Endothelial cell of umbilical vein (primary cell): ENCODE measurements around the gene METTL24. TPM values are rescaled to one million over a fixed set of nuclear protein-coding genes. Genes with fewer than 3 reads are reported as not detected.

Experiments
- BruUV-seq: library from RNA; stranded (reverse); fragments of 400-500 nt; replicated peaks from 2 replicates; lab custom pipeline; 2021; lab: Mats Ljungman, UMichigan
- CTCF ChIA-PET: fragments of 300-600, 350-600 bp; sonication (Branson Sonifier 250); formaldehyde crosslinking; loops from one replicate; lab custom pipeline; 2021; ENCODE audit warnings: antibody characterized with exemption, inconsistent platforms; lab: Charles Lee
- POLR2A ChIA-PET: fragments of 300-600, 350-600 bp; sonication (Branson Sonifier 250); formaldehyde crosslinking; loops from one replicate; lab custom pipeline; 2021; ENCODE audit warnings: antibody characterized with exemption, inconsistent platforms; lab: Charles Lee
- DNase-seq: peaks from one replicate; pipeline ENCODE4 v3.0.0-alpha.2; 2011; ENCODE audit warnings: low read depth, low spot score
- FAIRE-seq: peaks from 2 replicates; lab custom pipeline; 2011; peaks lifted over from hg19 to GRCh38; lab: Jason Lieb, UNC
- H2AFZ ChIP-seq: 2 replicates; pipeline ENCODE4 v1.6.0; 2012; ENCODE audit warnings: low read depth, low read length, control low read depth, inconsistent platforms
- H3K27ac ChIP-seq: 2 replicates; pipeline ENCODE4 v1.5.1; 2011; ENCODE audit warnings: low read depth, mild to moderate bottlenecking, control low read depth, low read length, moderate library complexity; ENCODE audit not compliant: insufficient read depth
- H3K27me3 ChIP-seq, 2 experiments: 2 replicates each; pipeline versions ENCODE4 v1.6.0 to v1.6.1; 2011; ENCODE audit warnings: low read length in 2 of 2, mixed read lengths in 1 of 2; ENCODE audit not compliant: control insufficient read depth in 2 of 2, insufficient read depth in 2 of 2
- H3K36me3 ChIP-seq, 2 experiments: 2 replicates in 1 of 2; 3 replicates in 1 of 2; pipeline ENCODE4 v1.5.1; 2011; ENCODE audit warnings: low read length in 2 of 2, mild to moderate bottlenecking in 1 of 2, moderate library complexity in 1 of 2; ENCODE audit not compliant: control insufficient read depth in 2 of 2, insufficient read depth in 2 of 2; ENCODE audit errors: extremely low read depth in 1 of 2
- H3K4me1 ChIP-seq: 3 replicates; pipeline ENCODE4 v1.5.1; 2011; ENCODE audit warnings: mild to moderate bottlenecking, low read length; ENCODE audit not compliant: control insufficient read depth, insufficient read depth; ENCODE audit errors: extremely low read depth
- H3K4me2 ChIP-seq: 2 replicates; pipeline ENCODE4 v1.6.1; 2011; ENCODE audit warnings: low read length, control low read depth, mixed read lengths; ENCODE audit not compliant: insufficient read depth
- H3K4me3 ChIP-seq, 3 experiments: fragments of 200-600 bp in 1 of 3; sonication (generic), shearing (Covaris generic) in 1 of 3; replicated peaks in 1 of 3; 2 replicates each; pipeline ENCODE4 v1.5.1; 2011 to 2016; ENCODE audit warnings: control low read depth in 3 of 3, low read length in 3 of 3, mild to moderate bottlenecking in 2 of 3, inconsistent platforms in 1 of 3, low read depth in 1 of 3, moderate library complexity in 1 of 3; ENCODE audit not compliant: insufficient read depth in 1 of 3
- H3K79me2 ChIP-seq: 2 replicates; pipeline ENCODE4 v1.6.0; 2012; ENCODE audit warnings: low read length, inconsistent platforms; ENCODE audit not compliant: control insufficient read depth, insufficient read depth
- H3K9ac ChIP-seq: replicated peaks from 2 replicates; pipeline ENCODE3; 2011; ENCODE audit warnings: low read length, control low read depth; ENCODE audit not compliant: insufficient read depth; ENCODE audit errors: extremely low read depth
- H3K9me1 ChIP-seq: replicated peaks from 3 replicates; pipeline ENCODE4 v1.6.0; 2011; ENCODE audit warnings: mild to moderate bottlenecking, low read length; ENCODE audit not compliant: control insufficient read depth, insufficient read depth; ENCODE audit errors: extremely low read depth
- H3K9me3 ChIP-seq: replicated peaks from 2 replicates; pipeline ENCODE4 v1.5.1; 2012; ENCODE audit warnings: low read length, inconsistent platforms; ENCODE audit not compliant: control insufficient read depth, insufficient read depth
- H4K20me1 ChIP-seq: replicated peaks from 2 replicates; pipeline ENCODE3; 2011; ENCODE audit warnings: mild to moderate bottlenecking, low read length; ENCODE audit not compliant: control insufficient read depth, insufficient read depth; ENCODE audit errors: extremely low read depth
- CTCF ChIP-seq, 2 donors: IDR thresholded peaks; 1 replicate in 1 of 2; 2 replicates in 1 of 2; pipeline ENCODE4 v1.5.1; 2011; ENCODE audit warnings: low read length in 2 of 2, mild to moderate bottlenecking in 2 of 2, moderate library complexity in 2 of 2, control low read depth in 1 of 2, inconsistent platforms in 1 of 2, low read depth in 1 of 2; ENCODE audit not compliant: insufficient read depth in 1 of 2; ENCODE audit errors: extremely low read depth in 1 of 2
- EZH2 ChIP-seq: IDR thresholded peaks from 2 replicates; pipeline ENCODE4 v1.6.1; 2012; ENCODE audit warnings: borderline replicate concordance, low read depth, mild to moderate bottlenecking, moderate library complexity, low read length, inconsistent platforms; ENCODE audit not compliant: severe bottlenecking
- FOS ChIP-seq: IDR thresholded peaks from 2 replicates; pipeline ENCODE4 v1.6.1; 2011; ENCODE audit warnings: mild to moderate bottlenecking, low read length, moderate library complexity, borderline replicate concordance; ENCODE audit not compliant: insufficient read depth
- GATA2 ChIP-seq: IDR thresholded peaks from 2 replicates; pipeline ENCODE4 v1.7.0; 2011; ENCODE audit warnings: low read depth, mild to moderate bottlenecking, moderate library complexity, mixed read lengths, low read length; ENCODE audit not compliant: insufficient read length, insufficient read depth
- JUN ChIP-seq: IDR thresholded peaks from 2 replicates; pipeline ENCODE4 v1.6.1; 2011; ENCODE audit warnings: borderline replicate concordance, low read depth; ENCODE audit not compliant: insufficient read length, insufficient read depth
- MAX ChIP-seq: IDR thresholded peaks from 2 replicates; pipeline ENCODE4 v1.6.1; 2011; ENCODE audit not compliant: insufficient read depth, insufficient read length
- MYC ChIP-seq: IDR thresholded peaks from one replicate; pipeline ENCODE4 v1.6.1; 2011; ENCODE audit warnings: mild to moderate bottlenecking, low read depth, low read length
- POLR2A ChIP-seq: IDR thresholded peaks from 2 replicates; pipeline ENCODE4 v1.6.1; 2012; ENCODE audit warnings: low read depth, mild to moderate bottlenecking, control low read depth, low read length
- POLR2AphosphoS5 ChIP-seq: IDR thresholded peaks from 2 replicates; pipeline ENCODE4 v1.6.1; 2012; ENCODE audit warnings: low read depth, mild to moderate bottlenecking, control low read depth, low read length, moderate library complexity; ENCODE audit not compliant: insufficient read depth
- dilution Hi-C: fragments of 300-500 bp; cut with MboI; formaldehyde crosslinking; loops from one replicate; pipeline ENCODE4 v1.15.0; 2019; ENCODE audit warnings: low sequenced_read_pairs; ENCODE audit not compliant: extremely low pct_ligation_motif_present
- intact Hi-C: fragments of 100-400 bp; cut with micrococcal nuclease; formaldehyde crosslinking; loops from one replicate; pipeline ENCODE4 v1.10.0; 2022
- polyA plus RNA-seq, 4 experiments: library from polyadenylated mRNA; depleted of rRNA in 3 of 4; stranded (reverse) in 3 of 4; unstranded in 1 of 4; fragments of >200 nt; gene quantifications; 2 replicates each; pipeline versions ENCODE4 v1.2.1 to v1.2.3, GENCODE V29; 2011 to 2012; ENCODE audit warnings: missing spikeins in 1 of 4
- total RNA-seq: library from RNA; stranded (reverse); gene quantifications from 2 replicates; pipeline ENCODE4 v1.2.3, GENCODE V29; 2021

Gene METTL24
- total and polyA plus RNA-seq, 2 donors (not counting 3 experiments of a cell fraction or from before 2014, with no cell fraction given) = not detected

DNA sequence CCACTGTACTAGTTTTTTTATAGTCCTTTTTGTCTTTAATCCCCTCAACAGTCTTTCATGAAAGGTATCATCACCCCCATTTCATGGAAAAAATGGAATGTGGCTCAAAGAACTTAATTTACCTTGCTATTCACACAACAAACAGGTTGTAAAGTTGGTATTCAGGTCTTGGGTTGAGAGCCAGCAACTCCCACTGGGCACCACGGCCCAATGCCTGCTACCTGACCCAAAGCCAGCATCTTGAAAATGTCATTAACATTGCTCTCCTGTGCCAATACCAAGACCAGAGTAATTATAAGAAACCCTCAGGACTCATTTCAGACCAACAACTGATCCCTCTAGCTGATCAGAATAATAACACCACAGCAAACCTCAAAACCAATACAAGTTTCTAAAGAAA, 75.7 kb downstream of the METTL24 start:
- intact Hi-C loops = no loop called here
- no peak for TF ChIP-seq EZH2
- no peak for TF ChIP-seq JUN
- TF ChIP-seq POLR2AphosphoS5 = no peak
- no peak for TF ChIP-seq CTCF (IDR thresholded peaks at IDR 0.05; ENCODE audit: extremely low read depth in 1 of 2, insufficient read depth in 1 of 2, low read depth in 1 of 2, low read length in 2 of 2)
- TF ChIP-seq MYC = no peak
- no peak for TF ChIP-seq POLR2A
- no peak for TF ChIP-seq FOS
- no peak for TF ChIP-seq GATA2
- no peak for TF ChIP-seq MAX
- ChIA-PET CTCF (no interaction called here), POLR2A (no interaction called here)
- Histone ChIP-seq H3K4me3 (no peak overlapping the region), H3K9me3 (no peaks in the 10 kb centered on the region), H3K36me3 (no peaks in the 10 kb centered on the region), H3K9ac (no peak overlapping the region), H3K27me3 (peaks cover 0 to 3% of the 10 kb centered on the region in 2 experiments), H3K4me2 (no peak overlapping the region), H4K20me1 (no peaks in the 10 kb centered on the region), H3K79me2 (no peaks in the 10 kb centered on the region), H3K9me1 (no peaks in the 10 kb centered on the region), H3K4me1 (no peaks in the 10 kb centered on the region), H2AFZ (no peak overlapping the region), H3K27ac (no peak overlapping the region)
- BruUV-seq = no TSS peak
- dilution Hi-C loops = no loop called here
- DNase-seq (no peak), FAIRE-seq (no peak)
